Vagina (tissue), 2 donors: ENCODE results near the gene CELA3B.

Source experiments
- CTCF ChIP-seq, 3 experiments: fragments of 450-650 bp in 2 of 3; fragments of 200-600 bp in 1 of 3; sonication (generic) in 1 of 3; IDR thresholded peaks; one replicate each; pipeline ENCODE4 v1.5.1; 2017 to 2019; ENCODE audit warnings: antibody characterized with exemption in 3 of 3, mild to moderate bottlenecking in 2 of 3, moderate library complexity in 2 of 3
- POLR2A ChIP-seq, 2 donors: fragments of 450-650 bp; IDR thresholded peaks; one replicate each; pipeline ENCODE4 v1.6.1; 2017; ENCODE audit warnings: antibody characterized with exemption in 2 of 2, mild to moderate bottlenecking in 2 of 2, moderate library complexity in 2 of 2
- POLR2AphosphoS5 ChIP-seq, 2 donors: sonication (generic); formaldehyde crosslinking; IDR thresholded peaks; one replicate each; pipeline ENCODE4 v1.9.0; 2017; ENCODE audit warnings: antibody characterized with exemption in 2 of 2, mild to moderate bottlenecking in 2 of 2, low read depth in 1 of 2; ENCODE audit not compliant: insufficient read depth in 1 of 2

- TF ChIP-seq CTCF (IDR thresholded peaks at IDR 0.05) (no peak), POLR2AphosphoS5 (IDR thresholded peaks at IDR 0.05; ENCODE audit: insufficient read depth in 1 of 2, low read depth in 1 of 2) (peak in 1 of 2 donors; percentile 60), POLR2A (IDR thresholded peaks at IDR 0.05) (no peak)
Observed at GRCh38 chr1:21932127-21932526, 44.7 kb upstream of the CELA3B start.
